Mesenchymal stem cell (in vitro differentiated cells and primary cell): ENCODE results near the gene MVB12B.
A peak's percentile ranks its signal among the peaks of the same experiment; 100 is the strongest.

Source experiments
- DNase-seq: peaks from one replicate; pipeline ENCODE4 v3.0.0-alpha.2; 2013
- H2AFZ ChIP-seq: one replicate; pipeline ENCODE4 v1.6.1; 2013; ENCODE audit warnings: low read depth, mild to moderate bottlenecking, control low read depth, inconsistent platforms, low read length, moderate library complexity
- H2AK5ac ChIP-seq: 2 replicates; pipeline ENCODE4 v1.6.1; 2013; ENCODE audit warnings: low read length, moderate library complexity, mild to moderate bottlenecking, inconsistent platforms; ENCODE audit not compliant: severe bottlenecking
- H2BK120ac ChIP-seq: one replicate; pipeline ENCODE4 v1.6.1; 2013; ENCODE audit warnings: low read depth, mild to moderate bottlenecking, inconsistent platforms, low read length, moderate library complexity
- H2BK12ac ChIP-seq, 2 experiments: one replicate each; pipeline ENCODE4 v1.6.1; 2013; ENCODE audit warnings: inconsistent platforms in 2 of 2, low read length in 2 of 2, mild to moderate bottlenecking in 2 of 2, moderate library complexity in 2 of 2, control low read depth in 1 of 2
- H2BK15ac ChIP-seq: one replicate; pipeline ENCODE4 v1.6.1; 2013; ENCODE audit warnings: mild to moderate bottlenecking, low read depth, inconsistent platforms; ENCODE audit not compliant: poor library complexity, severe bottlenecking
- H2BK5ac ChIP-seq: 2 replicates; pipeline ENCODE4 v1.6.1; 2013; ENCODE audit warnings: low read depth, mild to moderate bottlenecking, low read length, control low read depth, inconsistent platforms; ENCODE audit not compliant: poor library complexity, severe bottlenecking
- H3K14ac ChIP-seq, 2 experiments: one replicate each; pipeline ENCODE4 v1.6.1; 2013; ENCODE audit warnings: inconsistent platforms in 2 of 2, low read length in 2 of 2, control low read depth in 1 of 2, mild to moderate bottlenecking in 1 of 2, moderate library complexity in 1 of 2
- H3K18ac ChIP-seq, 2 experiments: one replicate each; pipeline ENCODE4 v1.6.1; 2013; ENCODE audit warnings: inconsistent platforms in 2 of 2, low read length in 2 of 2, control low read depth in 1 of 2, low read depth in 1 of 2, mild to moderate bottlenecking in 1 of 2
- H3K23ac ChIP-seq, 2 experiments: one replicate each; pipeline ENCODE4 v1.6.1; 2013; ENCODE audit warnings: inconsistent platforms in 2 of 2, low read length in 2 of 2, mild to moderate bottlenecking in 2 of 2, moderate library complexity in 2 of 2, control low read depth in 1 of 2
- H3K27ac ChIP-seq: 2 replicates; pipeline ENCODE4 v1.5.1; 2013; ENCODE audit warnings: mild to moderate bottlenecking, moderate library complexity, low read length, control low read depth, inconsistent platforms; ENCODE audit not compliant: poor library complexity, severe bottlenecking
- H3K27me3 ChIP-seq, 2 experiments: 2 replicates each; pipeline versions ENCODE4 v1.6.1 to v1.7.0; 2013; ENCODE audit warnings: low read length in 2 of 2, mild to moderate bottlenecking in 2 of 2, moderate library complexity in 2 of 2, control low read depth in 1 of 2, inconsistent platforms in 1 of 2; ENCODE audit not compliant: control insufficient read depth in 1 of 2, insufficient read depth in 1 of 2
- H3K36me3 ChIP-seq, 2 experiments: 2 replicates each; pipeline versions ENCODE4 v1.6.1 to v1.7.0; 2013; ENCODE audit warnings: low read length in 2 of 2, control low read depth in 1 of 2, inconsistent platforms in 1 of 2, low read depth in 1 of 2, mild to moderate bottlenecking in 1 of 2; ENCODE audit not compliant: insufficient read depth in 2 of 2, control insufficient read depth in 1 of 2
- H3K4ac ChIP-seq, 2 experiments: one replicate each; pipeline ENCODE4 v1.6.1; 2013; ENCODE audit warnings: inconsistent platforms in 2 of 2, low read length in 2 of 2, mild to moderate bottlenecking in 2 of 2, moderate library complexity in 2 of 2, control low read depth in 1 of 2, low read depth in 1 of 2
- H3K4me1 ChIP-seq: 2 replicates; pipeline ENCODE4 v1.6.1; 2013; ENCODE audit warnings: low read depth, low read length, control low read depth; ENCODE audit not compliant: control insufficient read depth, insufficient read depth
- H3K4me2 ChIP-seq: 2 replicates; pipeline ENCODE4 v1.6.1; 2013; ENCODE audit warnings: low read length, mild to moderate bottlenecking, inconsistent platforms; ENCODE audit not compliant: poor library complexity, severe bottlenecking
- H3K4me3 ChIP-seq, 2 experiments: 2 replicates each; pipeline versions ENCODE4 v1.5.1 to v1.7.0; 2013; ENCODE audit warnings: low read length in 2 of 2, mild to moderate bottlenecking in 2 of 2, control low read depth in 1 of 2, low read depth in 1 of 2; ENCODE audit not compliant: insufficient read depth in 1 of 2
- H3K79me1 ChIP-seq: replicated peaks from 2 replicates; pipeline ENCODE4 v1.6.1; 2013; ENCODE audit warnings: mild to moderate bottlenecking, control low read depth, low read length, inconsistent platforms; ENCODE audit not compliant: poor library complexity, severe bottlenecking
- H3K9ac ChIP-seq: 2 replicates; pipeline ENCODE4 v1.7.0; 2013; ENCODE audit warnings: mild to moderate bottlenecking, low read length, moderate library complexity
- H3K9me3 ChIP-seq: 2 replicates; pipeline ENCODE4 v1.7.0; 2013; ENCODE audit warnings: mild to moderate bottlenecking, low read length; ENCODE audit not compliant: control insufficient read depth
- H4K8ac ChIP-seq: one replicate; pipeline ENCODE4 v1.6.1; 2013; ENCODE audit warnings: inconsistent platforms, mild to moderate bottlenecking, low read length, moderate library complexity
- H4K91ac ChIP-seq: one replicate; pipeline ENCODE4 v1.6.1; 2013; ENCODE audit warnings: mild to moderate bottlenecking, low read length, inconsistent platforms
- WGBS: methylation state at CpG from one replicate; pipeline ENCODE4 v1.1.7; 2013; ENCODE audit warnings: mixed read lengths; 5-methylcytosine and 5-hydroxymethylcytosine counted together

Gene MVB12B

DNA sequence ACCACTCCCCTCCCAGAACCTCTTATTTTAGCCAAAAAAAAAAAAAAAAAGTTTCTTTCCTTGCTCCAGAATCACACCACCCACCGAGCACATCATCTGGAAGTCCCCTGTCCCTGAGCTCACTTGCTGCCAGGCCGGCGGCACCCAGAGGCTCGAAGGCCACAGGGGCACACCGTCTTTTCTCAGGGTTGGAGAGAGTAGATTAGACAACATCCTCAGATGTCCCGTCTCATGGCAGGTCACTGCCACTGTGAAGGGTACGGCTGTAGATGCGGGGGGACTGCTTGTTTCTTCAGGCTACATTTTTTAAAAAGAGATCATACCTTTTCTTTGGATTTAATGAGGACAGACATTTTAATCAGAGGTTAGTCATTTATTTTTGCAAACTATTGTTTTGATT lies 109.0 kb downstream of the MVB12B start:
- Histone ChIP-seq H3K36me3 (peaks cover 0 to 3% of the 10 kb centered on the region in 2 experiments), H2AFZ (no peak overlapping the region), H2BK120ac (no peak overlapping the region), H4K91ac (no peak overlapping the region), H3K4ac (no peak overlapping the region), H2BK15ac (no peak overlapping the region), H2BK5ac (no peak overlapping the region), H3K4me3 (no peak overlapping the region), H3K18ac (no peak overlapping the region), H3K9me3 (no peaks in the 10 kb centered on the region), H3K14ac (no peak overlapping the region), H3K4me2 (no peak overlapping the region), H3K4me1 (peaks cover 8% of the 10 kb centered on the region), H3K27ac (no peak overlapping the region), H3K9ac (no peak overlapping the region), H2AK5ac (no peak overlapping the region), H4K8ac (no peak overlapping the region), H2BK12ac (no peak overlapping the region), H3K79me1 (no peaks in the 10 kb centered on the region), H3K23ac (no peak overlapping the region), H3K27me3 (no peaks in the 10 kb centered on the region)
- WGBS, result 95% methylated on average over 8 of the region's 8 CpGs
- no peak for DNase-seq

- Histone ChIP-seq H3K4me1 (peaks cover 8% of the 10 kb centered on the region), H3K14ac (no peak overlapping the region), H3K4me2 (no peak overlapping the region), H2AFZ (no peak overlapping the region), H2BK120ac (no peak overlapping the region), H3K4ac (no peak overlapping the region), H2BK12ac (no peak overlapping the region), H3K79me1 (no peaks in the 10 kb centered on the region), H2BK15ac (no peak overlapping the region), H3K4me3 (no peak overlapping the region), H3K27me3 (no peaks in the 10 kb centered on the region), H3K36me3 (peaks cover 0 to 3% of the 10 kb centered on the region in 2 experiments), H4K91ac (no peak overlapping the region), H3K23ac (no peak overlapping the region), H3K27ac (no peak overlapping the region), H3K18ac (no peak overlapping the region), H3K9me3 (no peaks in the 10 kb centered on the region), H2AK5ac (no peak overlapping the region), H2BK5ac (no peak overlapping the region), H4K8ac (no peak overlapping the region), H3K9ac (no peak overlapping the region)
- peak; percentile 14 for DNase-seq
- WGBS, result 82% methylated on average over 5 of the region's 6 CpGs
Observed at GRCh38 chr9:126436545-126437267, 110.1 kb downstream of the MVB12B start.

DNA sequence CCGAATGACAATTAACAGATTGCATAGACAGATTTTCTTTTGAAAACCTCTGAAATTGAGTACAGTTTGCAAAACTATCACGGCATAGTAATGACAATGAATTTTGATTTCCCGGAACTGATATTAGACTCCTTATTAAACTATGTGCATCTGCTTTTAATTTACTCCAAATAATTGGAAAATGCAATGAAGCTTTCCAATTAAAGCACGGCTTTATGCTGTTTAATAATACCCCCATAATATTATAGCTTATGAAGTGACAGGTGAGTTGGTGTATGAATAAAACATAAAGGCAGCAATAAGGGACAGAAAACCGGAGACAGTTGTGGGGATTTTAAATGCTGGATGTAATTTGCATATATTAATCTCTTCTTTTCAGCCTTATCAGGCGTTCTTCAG lies 110.6 kb downstream of the MVB12B start:
- no peak for DNase-seq
- H2BK12ac ChIP-seq, result no peak overlapping the region
- no peak overlapping the region for H2BK15ac ChIP-seq
- H3K4me2 ChIP-seq, result no peak overlapping the region
- no peaks in the 10 kb centered on the region for H3K9me3 ChIP-seq
- peaks cover 8% of the 10 kb centered on the region for H3K4me1 ChIP-seq
- no peak overlapping the region for H3K18ac ChIP-seq
- H3K4ac ChIP-seq, result no peak overlapping the region
- H3K27ac ChIP-seq, result no peak overlapping the region
- 100% methylated on average over 1 of the region's 6 CpGs for WGBS
- no peak overlapping the region for H3K14ac ChIP-seq
- H3K27me3 ChIP-seq, result no peaks in the 10 kb centered on the region
- H2BK5ac ChIP-seq, result no peak overlapping the region
- no peak overlapping the region for H4K91ac ChIP-seq
- H3K4me3 ChIP-seq, result no peak overlapping the region
- no peak overlapping the region for H4K8ac ChIP-seq
- no peaks in the 10 kb centered on the region for H3K79me1 ChIP-seq
- no peak overlapping the region for H2BK120ac ChIP-seq
- H3K9ac ChIP-seq, result no peak overlapping the region
- no peak overlapping the region for H2AK5ac ChIP-seq
- peaks cover 0 to 3% of the 10 kb centered on the region in 2 experiments for H3K36me3 ChIP-seq
- H3K23ac ChIP-seq, result no peak overlapping the region
- no peak overlapping the region for H2AFZ ChIP-seq

GRCh38 chr9:126437701-126438100 lies 111.1 kb downstream of the MVB12B start:
- Histone ChIP-seq H4K8ac (no peak overlapping the region), H3K9me3 (no peaks in the 10 kb centered on the region)

More at GRCh38 chr9:126437701-126438100, 111.1 kb downstream of the MVB12B start:
- no peak overlapping the region for H2BK15ac ChIP-seq
- H4K91ac ChIP-seq, result no peak overlapping the region
- H2BK12ac ChIP-seq, result no peak overlapping the region
- no peak overlapping the region for H3K4me3 ChIP-seq
- H3K18ac ChIP-seq, result no peak overlapping the region
- peaks cover 8% of the 10 kb centered on the region for H3K4me1 ChIP-seq
- H2AK5ac ChIP-seq, result no peak overlapping the region
- no peak overlapping the region for H3K4ac ChIP-seq
- no peak overlapping the region for H3K9ac ChIP-seq
- no peak overlapping the region for H3K4me2 ChIP-seq
- peaks cover 0 to 3% of the 10 kb centered on the region in 2 experiments for H3K36me3 ChIP-seq
- H3K14ac ChIP-seq, result no peak overlapping the region
- no peak overlapping the region for H3K23ac ChIP-seq
- no peak overlapping the region for H3K27ac ChIP-seq
- no peak overlapping the region for H2BK120ac ChIP-seq
- no peaks in the 10 kb centered on the region for H3K79me1 ChIP-seq
- no peak overlapping the region for H2BK5ac ChIP-seq
- no peak for DNase-seq
- whole genome bisulfite sequencing, result no CpG with 5 or more reads among the region's 2 CpGs
- H2AFZ ChIP-seq, result no peak overlapping the region
- no peaks in the 10 kb centered on the region for H3K27me3 ChIP-seq
